NCI-H2196 (cell line): ENCODE data around the gene THBS1.

Experiments
- DNase-seq: peaks from one replicate; lab custom pipeline; 2025; ENCODE audit not compliant: unreplicated experiment; lab: John Stamatoyannopoulos, UW

Gene THBS1

DNA sequence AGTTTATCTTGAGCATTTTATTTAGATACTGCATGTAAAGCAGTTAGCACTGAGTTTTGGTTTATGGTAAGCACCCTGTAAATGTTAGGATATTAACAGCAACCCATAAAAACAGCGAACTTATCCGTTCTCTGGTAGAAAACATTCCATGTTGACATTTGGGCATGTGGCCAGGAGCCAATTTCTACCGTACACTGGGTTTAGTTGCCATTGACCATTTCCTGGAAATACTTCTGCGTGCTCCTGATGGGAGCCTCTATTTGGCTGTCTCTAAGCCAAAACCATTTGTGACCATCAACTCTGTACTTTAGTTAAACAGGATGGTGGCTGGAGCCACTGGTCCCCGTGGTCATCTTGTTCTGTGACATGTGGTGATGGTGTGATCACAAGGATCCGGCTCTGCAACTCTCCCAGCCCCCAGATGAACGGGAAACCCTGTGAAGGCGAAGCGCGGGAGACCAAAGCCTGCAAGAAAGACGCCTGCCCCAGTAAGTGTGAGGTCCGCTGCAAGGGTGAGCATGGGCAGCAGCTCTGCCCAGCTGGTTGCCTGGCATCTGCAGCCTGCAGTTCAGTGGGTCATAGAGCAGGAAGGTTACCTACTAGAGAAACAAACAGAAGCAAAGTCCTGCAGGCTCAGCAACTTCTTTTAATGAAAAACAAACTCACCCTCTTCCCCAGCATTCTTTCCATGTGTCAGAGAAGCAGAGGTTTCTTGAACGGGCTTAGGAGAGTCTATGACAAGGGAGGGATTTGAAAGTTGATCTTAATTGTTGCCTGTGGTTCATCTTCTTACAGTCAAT, 7.1 kb downstream of the THBS1 start:
- no peak for DNase-seq

- no peak for DNase-seq
These were observed 7.8 kb downstream of the THBS1 start for GRCh38 chr15:39588531-39589192.

DNA sequence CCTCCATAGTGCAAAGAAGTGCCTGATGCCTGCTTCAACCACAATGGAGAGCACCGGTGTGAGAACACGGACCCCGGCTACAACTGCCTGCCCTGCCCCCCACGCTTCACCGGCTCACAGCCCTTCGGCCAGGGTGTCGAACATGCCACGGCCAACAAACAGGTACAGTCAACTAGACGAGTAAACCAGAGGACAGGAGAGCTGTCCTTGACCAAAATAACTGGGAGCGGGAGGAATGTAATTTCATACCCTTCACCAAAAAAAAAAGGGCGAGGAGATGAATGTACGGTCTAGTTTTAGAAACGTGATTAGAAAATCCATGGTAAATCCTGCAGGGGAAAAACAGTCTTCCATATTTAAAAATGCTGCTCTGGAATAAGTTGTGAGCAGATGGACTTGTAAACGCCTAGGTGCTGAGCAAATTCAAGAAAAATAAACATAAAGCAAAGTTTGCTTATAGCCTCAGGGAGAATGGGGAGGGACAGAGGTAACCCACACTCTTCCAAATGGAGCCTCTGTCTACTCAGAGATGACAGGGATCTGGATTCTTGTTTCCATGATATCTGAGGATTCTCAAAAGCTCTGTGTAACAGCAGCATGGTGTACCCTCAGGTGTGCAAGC, 8.4 kb downstream of the THBS1 start:
- DNase-seq = no peak

DNA sequence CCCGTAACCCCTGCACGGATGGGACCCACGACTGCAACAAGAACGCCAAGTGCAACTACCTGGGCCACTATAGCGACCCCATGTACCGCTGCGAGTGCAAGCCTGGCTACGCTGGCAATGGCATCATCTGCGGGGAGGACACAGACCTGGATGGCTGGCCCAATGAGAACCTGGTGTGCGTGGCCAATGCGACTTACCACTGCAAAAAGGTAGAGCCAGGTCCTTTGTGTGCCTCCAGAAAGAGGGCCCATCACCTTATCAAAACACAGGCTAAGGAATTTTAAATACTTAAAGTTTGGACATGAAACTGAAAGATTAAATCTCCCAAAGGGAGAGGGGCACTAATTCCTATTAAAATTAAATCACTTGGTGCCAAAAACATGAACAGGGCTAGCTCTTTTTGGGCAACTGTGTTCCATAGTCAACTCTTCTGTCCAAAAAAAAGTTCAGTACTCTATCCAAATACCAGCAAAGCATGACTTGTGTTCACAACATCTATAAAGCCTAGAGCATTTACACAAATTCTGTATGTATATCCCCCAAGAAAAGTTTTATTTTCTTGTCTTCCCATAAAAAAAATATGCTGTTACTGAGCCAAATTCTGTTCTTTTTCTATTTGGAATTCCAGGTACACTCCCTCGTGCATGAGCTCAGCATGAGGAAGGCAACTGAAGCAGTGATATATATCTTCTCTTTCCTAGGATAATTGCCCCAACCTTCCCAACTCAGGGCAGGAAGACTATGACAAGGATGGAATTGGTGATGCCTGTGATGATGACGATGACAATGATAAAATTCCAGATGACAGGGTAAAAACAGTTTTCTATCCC, 9.2 kb downstream of the THBS1 start:
- no peak for DNase-seq

- no peak for DNase-seq
These were observed 10.4 kb downstream of the THBS1 start for GRCh38 chr15:39591141-39591895.

DNA sequence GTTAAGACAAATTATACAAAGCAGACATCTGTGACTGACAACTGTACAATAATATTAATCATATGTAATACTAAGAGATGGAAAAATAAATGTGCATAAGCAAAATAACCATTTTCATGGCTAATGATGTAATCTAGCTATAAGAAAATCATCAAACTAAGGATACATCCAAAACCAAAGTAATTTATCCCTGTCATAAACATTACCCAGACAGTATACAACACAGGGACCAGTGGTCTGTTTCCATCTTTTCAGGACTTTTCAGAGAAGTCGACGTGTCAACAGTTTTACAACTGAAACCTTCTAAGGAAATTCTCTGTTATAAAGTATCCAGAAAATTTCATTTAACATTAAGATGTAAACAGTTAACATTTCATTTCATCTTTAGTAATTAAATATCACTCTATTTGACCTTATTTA, 11.0 kb downstream of the THBS1 start:
- DNase-seq = no peak

- no peak for DNase-seq
These were observed 11.6 kb downstream of the THBS1 start for GRCh38 chr15:39592500-39592899.

GRCh38 chr15:39593071-39593655, 12.3 kb downstream of the THBS1 start:
- DNase-seq = no peak

DNA sequence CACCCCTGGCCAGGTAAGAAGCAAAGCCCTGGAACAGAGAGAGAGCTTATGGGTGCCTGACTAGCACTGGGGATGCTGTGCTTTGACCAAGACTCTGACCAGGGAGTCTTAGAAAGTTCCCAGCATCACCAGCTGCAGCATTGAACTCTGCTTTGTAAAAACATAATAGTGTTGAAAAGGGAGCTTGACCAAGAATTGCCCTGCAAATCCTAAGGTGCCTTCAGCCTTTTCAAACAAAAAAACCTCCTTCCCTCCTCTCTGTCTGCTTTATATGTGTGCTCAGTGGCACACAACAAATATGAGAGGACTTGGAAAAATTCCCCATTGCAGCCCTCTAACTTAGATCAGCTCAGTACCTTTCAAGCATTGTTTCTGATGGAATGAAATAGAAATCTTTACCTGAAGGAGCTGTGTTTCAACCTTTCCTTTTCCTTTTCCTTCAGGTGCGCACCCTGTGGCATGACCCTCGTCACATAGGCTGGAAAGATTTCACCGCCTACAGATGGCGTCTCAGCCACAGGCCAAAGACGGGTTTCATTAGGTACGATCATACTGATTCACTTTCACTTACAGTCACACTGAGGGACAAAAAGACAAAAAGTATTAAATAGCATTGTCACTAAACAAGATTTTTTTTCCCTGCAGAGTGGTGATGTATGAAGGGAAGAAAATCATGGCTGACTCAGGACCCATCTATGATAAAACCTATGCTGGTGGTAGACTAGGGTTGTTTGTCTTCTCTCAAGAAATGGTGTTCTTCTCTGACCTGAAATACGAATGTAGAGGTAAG, 13.0 kb downstream of the THBS1 start:
- DNase-seq = no peak

GRCh38 chr15:39594446-39595337, 13.8 kb downstream of the THBS1 start:
- DNase-seq = no peak

GRCh38 chr15:39595338-39596221, 14.7 kb downstream of the THBS1 start:
- DNase-seq = no peak

DNA sequence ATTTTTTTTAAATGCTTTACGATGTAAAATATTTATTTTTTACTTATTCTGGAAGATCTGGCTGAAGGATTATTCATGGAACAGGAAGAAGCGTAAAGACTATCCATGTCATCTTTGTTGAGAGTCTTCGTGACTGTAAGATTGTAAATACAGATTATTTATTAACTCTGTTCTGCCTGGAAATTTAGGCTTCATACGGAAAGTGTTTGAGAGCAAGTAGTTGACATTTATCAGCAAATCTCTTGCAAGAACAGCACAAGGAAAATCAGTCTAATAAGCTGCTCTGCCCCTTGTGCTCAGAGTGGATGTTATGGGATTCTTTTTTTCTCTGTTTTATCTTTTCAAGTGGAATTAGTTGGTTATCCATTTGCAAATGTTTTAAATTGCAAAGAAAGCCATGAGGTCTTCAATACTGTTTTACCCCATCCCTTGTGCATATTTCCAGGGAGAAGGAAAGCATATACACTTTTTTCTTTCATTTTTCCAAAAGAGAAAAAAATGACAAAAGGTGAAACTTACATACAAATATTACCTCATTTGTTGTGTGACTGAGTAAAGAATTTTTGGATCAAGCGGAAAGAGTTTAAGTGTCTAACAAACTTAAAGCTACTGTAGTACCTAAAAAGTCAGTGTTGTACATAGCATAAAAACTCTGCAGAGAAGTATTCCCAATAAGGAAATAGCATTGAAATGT, 15.6 kb downstream of the THBS1 start:
- no peak for DNase-seq

- DNase-seq = no peak
These were observed 16.5 kb downstream of the THBS1 start for GRCh38 chr15:39597336-39597735.

GRCh38 chr15:39597751-39598185, 16.9 kb downstream of the THBS1 start:
- DNase-seq = no peak

DNA sequence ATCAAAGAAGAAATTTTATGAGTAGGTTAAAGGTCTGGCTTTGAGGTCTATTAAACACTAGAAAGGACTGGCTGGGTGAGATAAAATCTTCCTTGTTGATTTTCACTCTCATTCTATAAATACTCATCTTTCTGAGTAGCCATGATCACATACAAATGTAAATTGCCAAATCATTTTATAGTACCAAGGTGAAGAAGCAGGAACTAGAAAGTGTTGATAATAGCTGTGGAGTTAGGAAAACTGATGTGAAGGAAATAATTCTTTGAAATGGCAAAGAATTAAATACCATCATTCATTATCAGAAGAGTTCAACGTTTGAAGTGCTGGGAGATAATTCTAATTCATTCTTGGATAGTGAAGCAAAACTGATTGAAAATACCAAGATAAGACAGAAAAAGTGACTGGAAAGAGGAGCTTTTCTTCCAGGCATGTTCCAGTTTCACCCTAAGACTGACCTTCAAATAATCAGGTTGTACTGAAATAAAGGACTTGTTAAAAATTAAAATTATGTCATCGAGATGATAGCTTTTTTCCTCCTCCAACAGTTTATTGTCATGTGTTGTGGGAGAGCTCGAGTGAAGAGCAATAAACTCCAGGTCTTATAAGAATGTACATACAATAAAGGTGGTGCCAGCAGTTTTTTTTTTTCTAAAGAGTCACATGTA, 17.4 kb downstream of the THBS1 start:
- no peak for DNase-seq
